ENCODE data around the gene TTC36.
"Not testable (repeated sequence)": the region's sequence is repeated elsewhere in the genome, so short reads cannot be mapped to it uniquely, and the experiment has no call there.

The TTC36 gene

DNA sequence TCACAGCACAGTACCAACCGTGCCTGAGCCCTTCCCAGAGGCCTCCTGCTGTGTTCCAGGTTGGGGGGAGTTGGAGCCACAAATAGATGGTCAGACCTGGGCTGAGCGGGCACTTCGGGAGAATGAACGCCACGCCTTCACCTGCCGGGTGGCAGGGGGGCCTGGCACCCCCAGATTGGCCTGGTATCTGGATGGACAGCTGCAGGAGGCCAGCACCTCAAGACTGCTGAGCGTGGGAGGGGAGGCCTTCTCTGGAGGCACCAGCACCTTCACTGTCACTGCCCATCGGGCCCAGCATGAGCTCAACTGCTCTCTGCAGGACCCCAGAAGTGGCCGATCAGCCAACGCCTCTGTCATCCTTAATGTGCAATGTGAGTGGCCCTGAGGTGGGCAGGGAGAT, 4.8 kb downstream of the TTC36 start:
- DNase-seq (ENCODE audit: low spot score): no peak

GRCh38 chr11:118532852-118533768, 5.8 kb downstream of the TTC36 start:
- no peak for DNase-seq (ENCODE audit: low spot score)

DNA sequence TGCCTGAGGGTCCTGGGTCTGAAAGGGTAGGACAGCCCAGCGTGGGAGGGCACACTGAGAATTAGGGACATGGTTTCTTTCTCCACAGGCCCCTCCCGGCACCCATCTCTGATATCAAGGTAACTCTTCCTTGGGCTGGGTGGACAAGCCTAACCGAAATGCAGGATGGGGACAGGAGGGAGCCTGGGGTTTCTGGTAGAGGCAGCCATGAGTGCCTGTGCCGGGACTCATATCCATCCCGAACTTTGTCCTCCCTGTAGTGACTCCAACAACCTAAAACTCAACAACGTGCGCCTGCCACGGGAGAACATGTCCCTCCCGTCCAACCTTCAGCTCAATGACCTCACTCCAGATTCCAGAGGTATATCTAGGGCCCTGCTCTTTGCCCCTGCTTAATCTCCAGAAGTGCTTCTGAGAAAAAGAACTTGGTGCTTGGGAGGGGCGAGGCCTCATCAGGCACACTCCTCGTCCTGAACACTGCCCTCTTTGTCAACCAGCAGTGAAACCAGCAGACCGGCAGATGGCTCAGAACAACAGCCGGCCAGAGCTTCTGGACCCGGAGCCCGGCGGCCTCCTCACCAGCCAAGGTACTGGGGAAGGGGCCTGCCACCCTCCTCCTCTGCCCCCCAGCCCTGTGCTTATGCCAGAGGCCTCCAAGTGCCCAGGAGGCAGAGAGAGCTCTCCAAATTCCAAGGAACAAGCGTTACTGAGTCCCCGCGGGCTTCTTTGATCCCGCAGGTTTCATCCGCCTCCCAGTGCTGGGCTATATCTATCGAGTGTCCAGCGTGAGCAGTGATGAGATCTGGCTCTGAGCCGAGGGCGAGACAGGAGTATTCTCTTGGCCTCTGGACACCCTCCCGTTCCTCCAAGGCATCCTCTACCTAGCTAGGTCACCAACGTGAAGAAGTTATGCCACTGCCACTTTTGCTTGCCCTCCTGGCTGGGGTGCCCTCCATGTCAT, 6.8 kb downstream of the TTC36 start:
- DNase-seq (ENCODE audit: low spot score): no peak

- DNase-seq (ENCODE audit: low spot score): no peak
These were observed 8.0 kb downstream of the TTC36 start for GRCh38 chr11:118535261-118535660.

GRCh38 chr11:118536726-118537125, 9.5 kb downstream of the TTC36 start:
- no peak for DNase-seq (ENCODE audit: low spot score)

DNA sequence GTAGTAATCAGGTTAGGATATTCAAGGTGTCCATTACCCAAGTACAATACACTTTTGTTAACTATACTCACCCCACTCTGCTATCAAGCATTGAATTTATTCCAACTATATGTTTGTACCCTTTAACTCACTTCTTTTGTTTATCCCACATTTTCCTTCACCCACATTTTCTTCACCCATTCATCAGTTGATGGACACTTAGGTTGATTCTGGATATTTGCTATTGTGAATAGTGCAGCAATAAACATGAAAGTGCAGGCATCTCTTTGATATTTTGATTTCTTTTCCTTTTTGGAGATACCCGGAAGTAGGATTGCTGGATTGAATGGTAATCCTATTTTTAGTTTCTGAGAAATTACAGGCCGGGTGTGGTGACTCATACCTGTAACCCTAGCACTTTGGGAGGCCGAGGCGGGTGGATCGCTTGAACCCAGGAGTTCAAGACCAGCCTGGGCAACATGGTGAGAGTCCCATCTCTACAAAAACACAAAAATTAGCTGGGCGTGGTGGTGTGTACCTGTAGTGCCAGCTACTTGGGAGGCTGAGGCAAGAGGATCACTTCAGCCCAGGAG, 10.2 kb downstream of the TTC36 start:
- DNase-seq (ENCODE audit: low spot score): no peak

DNA sequence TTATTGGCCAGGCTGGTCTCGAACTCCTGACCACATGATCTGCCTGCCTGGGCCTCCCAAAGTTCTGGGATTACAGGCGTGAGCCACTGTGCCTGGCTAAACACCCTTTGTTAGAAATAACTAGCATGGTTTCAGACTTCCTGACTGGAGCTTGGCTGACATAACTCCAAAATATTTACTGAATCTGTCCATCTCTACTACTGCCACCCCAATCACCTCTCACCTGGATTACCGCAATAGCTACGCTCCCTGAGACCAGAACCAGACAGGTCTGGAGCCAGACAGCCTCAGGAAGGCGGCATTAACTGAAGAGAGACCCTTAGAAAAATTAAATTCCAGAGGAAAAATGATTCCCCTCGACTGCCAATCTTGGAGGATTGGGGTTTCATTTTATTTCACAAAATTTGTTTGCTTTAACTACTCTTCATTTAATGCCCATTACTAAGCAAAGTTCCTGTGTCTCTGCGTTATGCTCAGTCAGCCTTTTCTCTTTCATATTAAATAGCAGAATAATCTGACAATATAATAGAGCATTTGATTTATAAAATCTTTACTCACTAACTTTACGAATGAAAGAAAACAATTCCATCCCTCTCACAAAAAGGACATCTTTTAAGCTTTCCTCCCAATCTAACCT, 16.9 kb downstream of the TTC36 start:
- no peak for DNase-seq (ENCODE audit: low spot score)

DNA sequence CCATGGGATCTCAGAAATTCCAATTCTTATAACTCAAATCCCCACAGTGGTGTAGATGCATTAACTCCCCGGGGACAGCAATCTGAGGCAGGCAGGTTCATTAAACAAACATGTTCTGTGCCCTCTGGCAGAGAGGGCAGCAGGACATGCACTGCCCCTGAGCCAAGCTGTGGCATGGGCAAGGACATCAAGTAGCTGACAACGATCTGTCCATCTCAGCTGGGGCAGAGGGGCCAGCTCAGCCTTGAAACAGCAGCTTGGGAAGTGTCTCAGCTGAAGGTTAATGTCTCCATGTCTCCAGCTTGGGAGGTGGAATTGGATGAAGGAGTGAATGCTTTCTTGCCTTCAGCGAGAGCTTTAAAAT, 17.4 kb downstream of the TTC36 start:
- DNase-seq (ENCODE audit: low spot score): no peak

GRCh38 chr11:118545533-118545932, 18.3 kb downstream of the TTC36 start:
- no peak for DNase-seq (ENCODE audit: low spot score)

DNA sequence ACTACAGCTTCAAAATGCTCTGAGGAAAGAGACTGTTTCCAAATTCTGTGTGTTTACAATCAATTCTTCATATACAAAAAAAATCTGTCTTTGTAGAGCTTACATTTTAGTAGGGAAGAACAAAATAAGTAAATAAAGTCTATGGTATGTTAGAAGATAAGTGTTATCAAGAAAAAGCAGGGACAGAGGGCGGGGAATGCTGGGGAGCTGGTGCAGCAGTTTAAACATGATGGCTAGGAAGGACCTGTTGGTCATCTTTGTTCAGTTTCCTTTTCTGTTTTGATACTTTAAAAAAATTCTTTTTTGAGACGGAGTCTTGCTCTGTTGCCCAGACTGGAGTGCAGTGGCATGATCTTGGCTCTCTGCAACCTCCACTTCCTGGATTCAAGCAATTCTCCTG, 19.9 kb downstream of the TTC36 start:
- no peak for DNase-seq (ENCODE audit: low spot score)

- no peak for DNase-seq (ENCODE audit: low spot score)
These were observed 25.1 kb downstream of the TTC36 start for GRCh38 chr11:118552341-118552740.

DNA sequence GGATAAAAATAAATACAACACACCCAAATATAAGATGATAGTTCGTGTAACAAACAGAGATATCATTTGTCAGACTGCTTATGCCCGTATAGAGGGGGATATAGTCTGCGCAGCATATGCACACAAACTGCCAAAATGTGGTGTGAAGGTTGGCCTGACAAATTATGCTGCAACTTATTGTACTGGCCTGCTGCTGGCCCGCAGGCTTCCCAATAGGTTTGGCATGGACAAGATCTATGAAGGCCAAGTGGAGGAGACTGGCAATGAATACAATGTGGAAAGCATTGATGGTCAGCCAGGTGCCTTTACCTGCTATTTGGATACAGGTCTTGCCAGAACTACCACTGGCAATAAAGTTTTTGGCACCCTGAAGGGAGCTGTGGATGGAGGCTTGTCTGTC, 33.5 kb downstream of the TTC36 start:
- DNase-seq (ENCODE audit: low spot score): no peak

GRCh38 chr11:118565051-118565450, 37.8 kb downstream of the TTC36 start:
- no peak for DNase-seq (ENCODE audit: low spot score)

GRCh38 chr11:118569670-118570069, 42.4 kb downstream of the TTC36 start:
- no peak for DNase-seq (ENCODE audit: low spot score)

GRCh38 chr11:118570787-118571186, 43.5 kb downstream of the TTC36 start:
- DNase-seq (ENCODE audit: low spot score): no peak

- DNase-seq (ENCODE audit: low spot score): not testable (repeated sequence)
These were observed 44.4 kb downstream of the TTC36 start for GRCh38 chr11:118571701-118572060.

DNA sequence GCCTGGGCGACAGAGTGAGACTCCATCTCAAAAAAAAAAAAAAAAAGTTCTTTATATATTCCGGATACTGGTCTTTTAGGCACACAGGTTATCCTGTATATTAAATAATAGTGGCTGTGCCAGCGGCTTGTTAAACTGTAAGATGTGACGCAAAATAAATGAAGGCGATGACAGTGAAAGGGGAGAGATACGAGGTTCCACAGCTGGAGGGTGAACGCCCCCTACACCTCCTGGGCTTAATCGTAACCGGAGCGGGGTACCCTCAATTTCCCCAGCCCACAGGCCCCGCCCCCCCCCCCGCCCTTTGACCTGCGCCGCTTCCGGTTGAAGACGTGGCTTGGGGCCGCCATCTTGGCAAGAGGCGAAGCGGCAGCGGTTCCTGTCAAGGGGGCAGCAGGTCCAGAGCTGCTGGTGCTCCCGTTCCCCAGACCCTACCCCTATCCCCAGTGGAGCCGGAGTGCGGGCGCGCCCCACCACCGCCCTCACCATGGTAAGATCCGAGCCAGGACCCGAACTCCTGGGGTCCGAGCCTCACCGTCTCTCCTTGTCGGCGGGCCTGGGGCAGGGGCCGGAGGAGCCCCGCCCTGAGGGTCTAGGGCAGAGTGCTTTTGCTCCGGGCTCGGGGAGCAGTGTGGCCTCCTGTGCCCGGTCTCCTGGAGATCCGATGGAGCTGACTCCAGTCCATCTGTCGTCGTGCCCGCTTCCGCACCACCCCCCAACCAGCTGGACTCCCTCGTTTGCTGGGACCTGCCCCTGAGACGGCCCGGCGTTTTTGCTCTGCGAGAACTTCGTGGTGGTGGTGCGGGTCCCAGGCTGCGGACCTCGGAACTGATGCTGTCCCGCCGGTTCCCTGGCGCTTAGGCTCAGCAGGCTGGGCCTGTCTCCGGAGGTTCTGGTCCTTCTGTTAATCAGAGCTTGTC, 45.0 kb downstream of the TTC36 start, which contains the start of gene ARCN1:
Gene ARCN1, plus strand, starts transcription at position 349 of the 920 bp plus-strand sequence. Its CDS starts 139 bp downstream, at position 488.
- peak; percentile 91 for DNase-seq (ENCODE audit: low spot score)

DNA sequence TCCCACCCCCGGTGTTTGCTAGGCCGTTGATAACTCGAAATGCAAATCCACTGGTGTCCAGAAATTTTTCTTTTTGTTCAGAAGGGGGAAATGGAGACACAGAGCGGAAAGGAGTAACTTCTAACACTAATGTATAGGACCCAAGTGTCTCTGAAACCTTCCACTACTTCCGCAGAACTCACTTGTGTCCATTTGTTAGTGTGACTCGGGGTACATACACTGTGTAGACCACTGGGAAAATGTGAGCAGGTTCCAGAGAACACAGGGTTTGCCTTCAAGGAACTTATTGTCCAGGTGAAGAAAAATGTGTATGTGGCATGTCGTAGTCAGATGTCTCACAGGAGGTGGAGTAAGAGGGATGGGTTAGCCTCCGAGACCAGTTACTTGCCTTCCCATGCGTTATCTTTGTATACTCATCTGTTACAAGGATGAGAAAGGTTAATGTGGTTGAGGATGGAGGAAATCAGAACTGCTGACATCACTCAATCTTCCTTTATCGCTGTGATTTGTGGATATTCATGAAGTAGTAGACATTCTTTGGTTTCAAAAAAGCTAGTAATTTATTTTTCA, 45.8 kb downstream of the TTC36 start:
- DNase-seq (ENCODE audit: low spot score): no peak

- DNase-seq (ENCODE audit: low spot score): no peak
These were observed 47.4 kb downstream of the TTC36 start for GRCh38 chr11:118574636-118575035.

- not testable (repeated sequence) for DNase-seq (ENCODE audit: low spot score)
These were observed 50.7 kb downstream of the TTC36 start for GRCh38 chr11:118577995-118578394.
